Measurements from ENCODE around the gene HIPK2.

DNA sequence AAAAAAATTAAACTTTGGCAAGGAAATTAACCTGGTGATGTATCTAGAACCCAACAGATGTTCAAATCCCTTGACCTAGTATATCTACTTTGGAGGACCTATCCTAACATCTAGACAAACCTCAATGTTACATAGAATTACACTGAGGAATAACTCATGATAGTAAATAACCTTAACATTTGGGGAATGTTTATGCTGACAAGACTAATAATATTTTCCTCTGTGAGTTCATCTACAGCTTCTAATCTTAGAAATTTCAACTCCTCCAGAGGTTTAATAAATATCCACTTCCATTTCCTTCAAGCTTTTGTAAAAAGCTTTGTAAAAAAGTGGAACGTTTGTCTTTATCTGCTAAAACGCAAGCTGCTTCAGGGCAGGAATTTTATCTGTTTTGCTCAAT is 12.7 kb downstream of the HIPK2 start:
- TF ChIP-seq CTCF (IDR thresholded peaks at IDR 0.05) (no peak), POLR2A (IDR thresholded peaks at IDR 0.05) (no peak)
